SH-SY5Y (cell line): ENCODE data around the gene CD82.

Experiments used
- GATA2 ChIP-seq: IDR thresholded peaks from 2 replicates; pipeline ENCODE4 v1.6.1; 2011; ENCODE audit warnings: mild to moderate bottlenecking, low read depth, low read length
- GATA3 ChIP-seq: IDR thresholded peaks from 2 replicates; pipeline ENCODE4 v1.6.1; 2011; ENCODE audit warnings: low read depth, mild to moderate bottlenecking, low read length, moderate library complexity

GRCh38 chr11:44654057-44654456 lies 88.6 kb downstream of the CD82 start:
- TF ChIP-seq GATA3 (no peak), GATA2 (no peak)
